IMR-90 (cell line): Measurements from ENCODE around the gene FMOD. TPM values are rescaled to one million over a fixed set of nuclear protein-coding genes. Genes with fewer than 3 reads are reported as not detected.

Source experiments
- ATAC-seq: fragments of 200-7000 bp; cut with Tn5 transposase; 2 replicates; pipeline ENCODE4 v1.9.1; 2020; ENCODE audit warnings: low read depth, mild to moderate bottlenecking, moderate library complexity
- BruUV-seq: library from RNA; stranded (reverse); fragments of 400-500 nt; replicated peaks from 2 replicates; lab custom pipeline; 2021; lab: Mats Ljungman, UMichigan
- CTCF ChIA-PET: fragments of 300-600 bp; formaldehyde crosslinking; extraction: SDS; loops from one replicate; lab custom pipeline; 2021; ENCODE audit warnings: antibody characterized with exemption; lab: Yijun Ruan, JAX
- POLR2A ChIA-PET: fragments of 300-600 bp; sonication (Branson Sonifier 250); formaldehyde crosslinking; loops from one replicate; lab custom pipeline; 2022; ENCODE audit warnings: antibody characterized with exemption; ENCODE audit not compliant: unreplicated experiment; lab: Charles Lee
- DNase-seq: peaks from one replicate; pipeline ENCODE4 v3.0.0; 2013
- H2AFZ ChIP-seq: replicated peaks from 2 replicates; pipeline ENCODE3; 2013; ENCODE audit warnings: low read length, mild to moderate bottlenecking; ENCODE audit not compliant: poor library complexity
- H2AK5ac ChIP-seq: 2 replicates; pipeline ENCODE4 v1.6.1; 2013; ENCODE audit warnings: low read depth, low read length, inconsistent platforms
- H2AK9ac ChIP-seq: replicated peaks from 2 replicates; pipeline ENCODE3; 2013; ENCODE audit warnings: mild to moderate bottlenecking, low read depth, low read length, moderate library complexity; ENCODE audit not compliant: poor library complexity
- H2BK120ac ChIP-seq: 2 replicates; pipeline ENCODE4 v1.6.1; 2013; ENCODE audit warnings: low read depth, low read length, inconsistent platforms
- H2BK15ac ChIP-seq: 3 replicates; pipeline ENCODE4 v1.6.1; 2013; ENCODE audit warnings: low read depth, low read length, inconsistent platforms
- H2BK20ac ChIP-seq: 2 replicates; pipeline ENCODE4 v1.6.1; 2013; ENCODE audit warnings: low read depth, mild to moderate bottlenecking, inconsistent platforms, low read length, moderate library complexity
- H2BK5ac ChIP-seq: 2 replicates; pipeline ENCODE4 v1.6.1; 2013; ENCODE audit warnings: mild to moderate bottlenecking, low read depth, low read length, inconsistent platforms; ENCODE audit not compliant: poor library complexity, severe bottlenecking
- H3K14ac ChIP-seq: replicated peaks from 2 replicates; pipeline ENCODE4 v1.6.1; 2013; ENCODE audit warnings: low read depth, low read length, inconsistent platforms
- H3K18ac ChIP-seq: 2 replicates; pipeline ENCODE4 v1.6.1; 2013; ENCODE audit warnings: low read depth, low read length, control low read depth
- H3K23ac ChIP-seq: 2 replicates; pipeline ENCODE4 v1.6.1; 2013; ENCODE audit warnings: low read depth, low read length, inconsistent platforms
- H3K27ac ChIP-seq: 2 replicates; pipeline ENCODE4 v1.5.1; 2013; ENCODE audit warnings: mild to moderate bottlenecking, control low read depth, low read length; ENCODE audit not compliant: insufficient read depth
- H3K27me3 ChIP-seq: 2 replicates; pipeline ENCODE4 v1.6.1; 2013; ENCODE audit warnings: low read length; ENCODE audit not compliant: control insufficient read depth, insufficient read depth
- H3K36me3 ChIP-seq: 2 replicates; pipeline ENCODE4 v1.6.1; 2013; ENCODE audit warnings: low read length, mixed read lengths; ENCODE audit not compliant: control insufficient read depth, insufficient read depth
- H3K4ac ChIP-seq: 2 replicates; pipeline ENCODE4 v1.6.1; 2013; ENCODE audit warnings: low read depth, low read length, inconsistent platforms
- H3K4me1 ChIP-seq: 2 replicates; pipeline ENCODE4 v1.6.1; 2013; ENCODE audit warnings: low read length, mixed read lengths; ENCODE audit not compliant: control insufficient read depth, insufficient read depth
- H3K4me2 ChIP-seq: 2 replicates; pipeline ENCODE4 v1.6.1; 2013; ENCODE audit warnings: low read depth, mild to moderate bottlenecking, control low read depth, low read length, moderate library complexity
- H3K4me3 ChIP-seq: 2 replicates; pipeline ENCODE4 v1.5.1; 2013; ENCODE audit warnings: low read depth, mild to moderate bottlenecking, control low read depth, low read length, moderate library complexity; ENCODE audit not compliant: insufficient read depth
- H3K56ac ChIP-seq: 2 replicates; pipeline ENCODE4 v1.6.1; 2013; ENCODE audit warnings: low read length, inconsistent platforms; ENCODE audit not compliant: insufficient read depth; ENCODE audit errors: extremely low read depth
- H3K79me1 ChIP-seq, 2 experiments: 2 replicates each; pipeline ENCODE4 v1.6.1; 2013; ENCODE audit warnings: low read length in 2 of 2, inconsistent platforms in 1 of 2, low read depth in 1 of 2
- H3K9ac ChIP-seq: 2 replicates; pipeline ENCODE4 v1.6.1; 2013; ENCODE audit warnings: low read depth, low read length, control low read depth
- H3K9me1 ChIP-seq: 2 replicates; pipeline ENCODE4 v1.6.1; 2013; ENCODE audit warnings: low read length, inconsistent platforms; ENCODE audit not compliant: insufficient read depth
- H3K9me3 ChIP-seq: 2 replicates; pipeline ENCODE4 v1.6.1; 2013; ENCODE audit warnings: low read length; ENCODE audit not compliant: control insufficient read depth, insufficient read depth
- H4K20me1 ChIP-seq: 2 replicates; pipeline ENCODE4 v1.6.1; 2013; ENCODE audit warnings: low read length, inconsistent platforms; ENCODE audit not compliant: insufficient read depth
- H4K5ac ChIP-seq: 2 replicates; pipeline ENCODE4 v1.6.1; 2013; ENCODE audit warnings: mild to moderate bottlenecking, low read depth, low read length, control low read depth
- H4K8ac ChIP-seq, 2 experiments: 2 replicates each; pipeline ENCODE4 v1.6.1; 2013; ENCODE audit warnings: low read depth in 2 of 2, low read length in 2 of 2, control low read depth in 1 of 2, inconsistent platforms in 1 of 2
- H4K91ac ChIP-seq: 2 replicates; pipeline ENCODE4 v1.6.1; 2013; ENCODE audit warnings: low read depth, low read length, inconsistent platforms; ENCODE audit not compliant: insufficient read depth
- CEBPB ChIP-seq: IDR thresholded peaks from 2 replicates; pipeline ENCODE4 v1.6.1; 2012; ENCODE audit warnings: low read depth, low read length, improper control_type of control experiment
- dilution Hi-C: fragments of 300-500 bp; cut with HindIII; formaldehyde crosslinking; loops from one replicate; pipeline ENCODE4 v1.14.3; 2018; ENCODE audit warnings: low sequenced_read_pairs; ENCODE audit not compliant: unreplicated experiment
- in situ Hi-C: fragments of 300-500 bp; cut with MboI; formaldehyde crosslinking; loops from 3 replicates; pipeline ENCODE4 v1.14.3; 2019; ENCODE audit warnings: low sequenced_read_pairs, inconsistent platforms, mixed read lengths
- intact Hi-C: fragments of 100-400 bp; cut with micrococcal nuclease; formaldehyde crosslinking; loops from 2 replicates; pipeline ENCODE4 v1.10.0; 2022
- polyA plus RNA-seq, 3 experiments: library from polyadenylated mRNA; depleted of rRNA; stranded (reverse); fragments of >200 nt; gene quantifications; 2 replicates each; pipeline ENCODE4 v1.2.3, GENCODE V29; 2012; ENCODE audit warnings: low replicate concordance in 1 of 3
- total RNA-seq: library from RNA; depleted of rRNA; stranded (reverse); fragments of >200 nt; gene quantifications from 2 replicates; pipeline ENCODE4 v1.2.3, GENCODE V29; 2012

Gene FMOD
- total and polyA plus RNA-seq, 2 of the 4 experiments (the other 2 are of a cell fraction): 0.18 to 2.7 TPM

GRCh38 chr1:203301331-203301668 lies 49.6 kb downstream of the FMOD start:
- CTCF ChIA-PET: no interaction called here

More at GRCh38 chr1:203301331-203301668, 49.6 kb downstream of the FMOD start:
- in situ Hi-C loops (no loop called here), dilution Hi-C loops (no loop called here), intact Hi-C loops (no loop called here)
- H2BK20ac ChIP-seq: no peak overlapping the region
- no peak overlapping the region for H3K18ac ChIP-seq
- BruUV-seq: no TSS peak
- no peak overlapping the region for H4K8ac ChIP-seq
- H3K9me1 ChIP-seq: no peaks in the 10 kb centered on the region
- no peak overlapping the region for H3K27ac ChIP-seq
- no peak overlapping the region for H3K56ac ChIP-seq
- POLR2A ChIA-PET: interaction anchor here (0.6 kb wide), 1 partner anchor 63 kb away, joined by 13 read pairs; no protein-coding TSS in a partner anchor
- no peak overlapping the region for H2BK15ac ChIP-seq
- no peak overlapping the region for H3K4ac ChIP-seq
- no peak overlapping the region for H4K91ac ChIP-seq
- peaks cover 36% of the 10 kb centered on the region for H3K27me3 ChIP-seq
- peaks cover 4% of the 10 kb centered on the region for H3K4me1 ChIP-seq
- H3K79me1 ChIP-seq: peaks cover 4 to 8% of the 10 kb centered on the region in 2 experiments; a peak in 2 of 4 replicates
- TF ChIP-seq CEBPB: no peak
- no peak overlapping the region for H3K4me3 ChIP-seq
- no peak overlapping the region for H2AFZ ChIP-seq
- no peaks in the 10 kb centered on the region for H3K36me3 ChIP-seq
- no peak for DNase-seq
- no peak overlapping the region for H3K9ac ChIP-seq
- no peak overlapping the region for H3K23ac ChIP-seq
- H3K9me3 ChIP-seq: no peaks in the 10 kb centered on the region
- no peaks in the 10 kb centered on the region for H4K20me1 ChIP-seq
- H2AK9ac ChIP-seq: no peak overlapping the region
- H3K14ac ChIP-seq: no peak overlapping the region
- H3K4me2 ChIP-seq: no peak overlapping the region
- no peak overlapping the region for H2BK5ac ChIP-seq
- H2AK5ac ChIP-seq: no peak overlapping the region
- H2BK120ac ChIP-seq: no peak overlapping the region
- ATAC-seq: no peak
- no peak overlapping the region for H4K5ac ChIP-seq
